HCT116 (cell line): ENCODE measurements around the gene FBXO31. TPM values are rescaled to one million over a fixed set of nuclear protein-coding genes. Genes with fewer than 3 reads are reported as not detected.

Experiments used
- ATAC-seq: fragments of 200-7000 bp; cut with Tn5 transposase; 2 replicates; pipeline ENCODE4 v1.9.1; 2020; ENCODE audit warnings: mild to moderate bottlenecking, moderate library complexity
- BruUV-seq: library from RNA; stranded (reverse); fragments of 400-500 nt; replicated peaks from 2 replicates; lab custom pipeline; 2021; lab: Mats Ljungman, UMichigan
- CTCF ChIA-PET: fragments of 300-600 bp; sonication (Branson Sonifier 250); formaldehyde crosslinking; loops from one replicate; lab custom pipeline; 2021; ENCODE audit warnings: antibody characterized with exemption; lab: Charles Lee
- POLR2A ChIA-PET: fragments of 300-600, 350-600 bp; sonication (Branson Sonifier 250); formaldehyde crosslinking; loops from one replicate; lab custom pipeline; 2021; ENCODE audit warnings: antibody characterized with exemption; lab: Charles Lee
- RAD21 ChIA-PET, 2 experiments: fragments of 300-600 bp; sonication (Branson Sonifier 250); formaldehyde crosslinking; loops; one replicate each; lab custom pipeline; 2023; ENCODE audit warnings: low total read pairs in 2 of 2; ENCODE audit not compliant: uncharacterized antibody in 2 of 2, unreplicated experiment in 2 of 2, low non-redundant PET in 1 of 2; lab: Charles Lee
- DNase-seq: peaks from one replicate; pipeline ENCODE4 v3.0.0-alpha.2; 2010; ENCODE audit warnings: low read depth, low spot score
- H2AFZ ChIP-seq: fragments of 200-600 bp; shearing (Covaris generic), sonication (generic); 2 replicates; pipeline ENCODE4 v1.6.1; 2017; ENCODE audit warnings: low read depth, mixed run types, mixed read lengths, antibody characterized with exemption, low read length; ENCODE audit not compliant: poor library complexity, severe bottlenecking
- H3K27ac ChIP-seq: 2 replicates; pipeline ENCODE4 v1.5.1; 2012; ENCODE audit warnings: low read depth, low read length
- H3K27me3 ChIP-seq: fragments of 200-600 bp; sonication (generic); 2 replicates; pipeline ENCODE4 v1.6.1; 2016; ENCODE audit warnings: mixed run types, low read length, mixed read lengths; ENCODE audit not compliant: insufficient read depth
- H3K36me3 ChIP-seq, 2 experiments: fragments of 200-500 bp in 1 of 2; fragments of 200-600 bp in 1 of 2; sonication (Bioruptor generic) in 1 of 2; sonication (generic) in 1 of 2; 2 replicates each; pipeline versions ENCODE4 v1.5.1 to v1.6.1; 2014 to 2016; ENCODE audit warnings: low read length in 2 of 2, inconsistent platforms in 1 of 2, mixed read lengths in 1 of 2, mixed run types in 1 of 2; ENCODE audit not compliant: insufficient read depth in 2 of 2, control insufficient read depth in 1 of 2
- H3K4me1 ChIP-seq, 2 experiments: fragments of 200-600 bp in 1 of 2; sonication (generic) in 1 of 2; 2 replicates each; pipeline versions ENCODE4 v1.5.1 to v1.6.1; 2012 to 2017; ENCODE audit warnings: low read length in 2 of 2, inconsistent platforms in 1 of 2, mild to moderate bottlenecking in 1 of 2, mixed read lengths in 1 of 2, mixed run types in 1 of 2, moderate library complexity in 1 of 2; ENCODE audit not compliant: insufficient read depth in 2 of 2, control insufficient read depth in 1 of 2
- H3K4me2 ChIP-seq: fragments of 200-600 bp; sonication (generic); 2 replicates; pipeline ENCODE4 v1.6.1; 2017; ENCODE audit warnings: mixed run types, low read length, mixed read lengths
- H3K4me3 ChIP-seq, 2 experiments: fragments of 200-600 bp in 1 of 2; sonication (generic) in 1 of 2; replicated peaks in 1 of 2; 2 replicates each; pipeline ENCODE4 v1.5.1; 2011 to 2016; ENCODE audit warnings: low read length in 2 of 2, control low read depth in 1 of 2, low read depth in 1 of 2, mild to moderate bottlenecking in 1 of 2, mixed read lengths in 1 of 2, mixed run types in 1 of 2
- H3K79me2 ChIP-seq: fragments of 200-600 bp; sonication (generic); 2 replicates; pipeline ENCODE4 v1.6.1; 2017; ENCODE audit warnings: mild to moderate bottlenecking, mixed run types, low read length, moderate library complexity, mixed read lengths; ENCODE audit not compliant: insufficient read depth
- H3K9ac ChIP-seq: fragments of 200-600 bp; sonication (generic); 2 replicates; pipeline ENCODE4 v1.6.1; 2016; ENCODE audit warnings: low read length, mixed read lengths
- H3K9me2 ChIP-seq: fragments of 200-600 bp; sonication (generic), shearing (Covaris generic); 2 replicates; pipeline ENCODE4 v1.6.1; 2017; ENCODE audit warnings: mixed run types, mild to moderate bottlenecking, moderate library complexity; ENCODE audit not compliant: insufficient read depth
- H3K9me3 ChIP-seq, 2 experiments: fragments of 200-500 bp in 1 of 2; fragments of 200-600 bp in 1 of 2; sonication (Bioruptor generic) in 1 of 2; sonication (generic) in 1 of 2; 2 replicates each; pipeline ENCODE4 v1.6.1; 2014 to 2017; ENCODE audit warnings: low read length in 2 of 2, mixed read lengths in 2 of 2, inconsistent platforms in 1 of 2, low read depth in 1 of 2, mild to moderate bottlenecking in 1 of 2, mixed run types in 1 of 2, moderate library complexity in 1 of 2; ENCODE audit not compliant: control insufficient read depth in 1 of 2, insufficient read depth in 1 of 2
- H4K20me1 ChIP-seq: fragments of 200-600 bp; sonication (generic), shearing (Covaris generic); 2 replicates; pipeline ENCODE4 v1.6.1; 2017; ENCODE audit warnings: mixed run types, mild to moderate bottlenecking, moderate library complexity; ENCODE audit not compliant: insufficient read depth
- ATF3 ChIP-seq: IDR thresholded peaks from 2 replicates; pipeline ENCODE4 v1.6.1; 2012
- CBX3 ChIP-seq: IDR thresholded peaks from 2 replicates; pipeline ENCODE4 v1.6.1; 2012; ENCODE audit warnings: low read depth
- CEBPB ChIP-seq: IDR thresholded peaks from 2 replicates; pipeline ENCODE4 v1.6.1; 2012; ENCODE audit warnings: low read depth
- CTCF ChIP-seq, 3 experiments: fragments of 200-600 bp in 1 of 3; sonication (generic) in 1 of 3; IDR thresholded peaks in 2 of 3; conservative IDR thresholded peaks in 1 of 3; 2 replicates each; pipeline ENCODE4 v1.5.1; 2012 to 2017; ENCODE audit warnings: low read depth in 2 of 3, low read length in 2 of 3, antibody characterized with exemption in 1 of 3, borderline replicate concordance in 1 of 3, control low read depth in 1 of 3, mild to moderate bottlenecking in 1 of 3, mixed read lengths in 1 of 3, mixed run types in 1 of 3, moderate library complexity in 1 of 3; ENCODE audit not compliant: insufficient read depth in 1 of 3
- ELF1 ChIP-seq: IDR thresholded peaks from 2 replicates; pipeline ENCODE4 v1.6.1; 2012; ENCODE audit warnings: low read depth, borderline replicate concordance
- EZH2 ChIP-seq: fragments of 200-600 bp; sonication (generic); IDR thresholded peaks from 2 replicates; pipeline ENCODE4 v1.6.1; 2017; ENCODE audit warnings: antibody characterized with exemption, mixed run types
- MAX ChIP-seq: IDR thresholded peaks from 2 replicates; pipeline ENCODE4 v1.6.1; 2012
- POLR2AphosphoS5 ChIP-seq: IDR thresholded peaks from 2 replicates; pipeline ENCODE4 v1.6.1; 2011; ENCODE audit warnings: mild to moderate bottlenecking, low read depth, low read length, moderate library complexity
- SP1 ChIP-seq: IDR thresholded peaks from 2 replicates; pipeline ENCODE4 v1.6.1; 2012; ENCODE audit warnings: low read depth
- SRF ChIP-seq: IDR thresholded peaks from 2 replicates; pipeline ENCODE4 v1.6.1; 2012; ENCODE audit warnings: low read depth
- TCF7L2 ChIP-seq: IDR thresholded peaks from 2 replicates; pipeline ENCODE4 v1.7.0; 2011; ENCODE audit warnings: borderline replicate concordance, inconsistent platforms; ENCODE audit not compliant: insufficient read depth, insufficient read length; ENCODE audit errors: extremely low read depth
- YY1 ChIP-seq: IDR thresholded peaks from 2 replicates; pipeline ENCODE4 v1.6.1; 2011; ENCODE audit warnings: low read length, low read depth, moderate library complexity, mild to moderate bottlenecking; ENCODE audit not compliant: insufficient replicate concordance; ENCODE audit errors: extremely low read depth
- ZBTB33 ChIP-seq: IDR thresholded peaks from 2 replicates; pipeline ENCODE4 v1.6.1; 2011; ENCODE audit warnings: mild to moderate bottlenecking, low read length, moderate library complexity; ENCODE audit not compliant: insufficient replicate concordance; ENCODE audit errors: extremely low read depth
- ZFX ChIP-seq: fragments of 450-650 bp; IDR thresholded peaks from 2 replicates; pipeline ENCODE4 v1.6.1; 2017
- ZNF274 ChIP-seq: fragments of 200-500 bp; sonication (Bioruptor generic); IDR thresholded peaks from 2 replicates; pipeline ENCODE4 v1.6.1; 2014; ENCODE audit warnings: mild to moderate bottlenecking, low read depth, low read length, inconsistent platforms
- intact Hi-C: fragments of 100-400 bp; cut with micrococcal nuclease; formaldehyde crosslinking; loops from 2 replicates; pipeline ENCODE4 v1.10.0; 2022
- total RNA-seq: library from RNA; stranded (reverse); gene quantifications from one replicate; pipeline ENCODE4 v1.2.1, GENCODE V29; 2021; ENCODE audit not compliant: unreplicated experiment

Gene FBXO31
- total RNA-seq, 1 experiment from 2014 or later, result 52.1 TPM

GRCh38 chr16:87345726-87346424 is 37.7 kb downstream of the FBXO31 start (continued):
- TF ChIP-seq ZBTB33 (no peak), TCF7L2 (no peak), ZFX (no peak), ZNF274 (no peak), POLR2AphosphoS5 (no peak), SP1 (no peak), CBX3 (no peak), CEBPB (no peak)

GRCh38 chr16:87344931-87345631 is 38.5 kb downstream of the FBXO31 start:
- H3K9ac ChIP-seq, result no peak overlapping the region
- TF ChIP-seq EZH2 (no peak), ATF3 (no peak), CEBPB (no peak), POLR2AphosphoS5 (no peak), SRF (no peak), YY1 (no peak), CTCF (IDR thresholded peaks at IDR 0.05 in 2 of 3, conservative IDR thresholded peaks at IDR 0.05 in 1 of 3; ENCODE audit: borderline replicate concordance in 1 of 3, insufficient read depth in 1 of 3, low read depth in 2 of 3, low read length in 2 of 3) (no peak), ZFX (no peak), ELF1 (no peak), SP1 (no peak), MAX (no peak)
- no peak overlapping the region for H3K4me3 ChIP-seq
- no peak for ATAC-seq
- intact Hi-C loops, result no loop called here
- H3K4me1 ChIP-seq, result no peaks in the 10 kb centered on the region
- H3K27ac ChIP-seq, result no peak overlapping the region
- ChIA-PET POLR2A (no interaction called here), CTCF (no interaction called here), RAD21 (no interaction called here)
- H4K20me1 ChIP-seq, result no peaks in the 10 kb centered on the region
- no peaks in the 10 kb centered on the region for H3K9me3 ChIP-seq
- H3K27me3 ChIP-seq, result no peaks in the 10 kb centered on the region
- DNase-seq, result no peak
- peaks cover 19 to 43% of the 10 kb centered on the region in 2 experiments; a peak in 3 of 4 replicates for H3K36me3 ChIP-seq
- no TSS peak for BruUV-seq
- no peak overlapping the region for H2AFZ ChIP-seq
- H3K9me2 ChIP-seq, result no peaks in the 10 kb centered on the region
- no peak overlapping the region for H3K4me2 ChIP-seq
- H3K79me2 ChIP-seq, result peaks cover 31% of the 10 kb centered on the region; the same call in 1 of the 2 replicates
